DOHH2 (cell line): ENCODE measurements around the gene ROCK2.

Experiments used
- H3F3A ChIP-seq: fragments of 200-600 bp; sonication (generic), shearing (Covaris generic); 2 replicates; pipeline ENCODE4 v1.6.0; 2016; ENCODE audit warnings: antibody characterized with exemption, mild to moderate bottlenecking; ENCODE audit not compliant: control insufficient read depth, insufficient read depth
- H3K27ac ChIP-seq: fragments of 200-600 bp; sonication (generic); 2 replicates; pipeline ENCODE4 v1.5.1; 2014; ENCODE audit warnings: low read depth, mild to moderate bottlenecking, low read length, moderate library complexity
- H3K27me3 ChIP-seq: fragments of 200-600 bp; sonication (generic); 2 replicates; pipeline ENCODE4 v1.6.1; 2014; ENCODE audit warnings: mild to moderate bottlenecking, low read length, mixed read lengths; ENCODE audit not compliant: control insufficient read depth
- H3K36me3 ChIP-seq: fragments of 200-600 bp; sonication (generic); 2 replicates; pipeline ENCODE4 v1.6.1; 2014; ENCODE audit warnings: mild to moderate bottlenecking, low read length, moderate library complexity, mixed read lengths; ENCODE audit not compliant: control insufficient read depth
- H3K4me1 ChIP-seq: fragments of 200-600 bp; sonication (generic); 2 replicates; pipeline ENCODE4 v1.6.1; 2014; ENCODE audit warnings: mild to moderate bottlenecking, low read length, mixed read lengths; ENCODE audit not compliant: control insufficient read depth
- H3K4me2 ChIP-seq: fragments of 200-600 bp; sonication (generic); 2 replicates; pipeline ENCODE4 v1.6.0; 2014; ENCODE audit warnings: mild to moderate bottlenecking, low read length, moderate library complexity
- H3K4me3 ChIP-seq: fragments of 200-600 bp; sonication (generic); 2 replicates; pipeline ENCODE4 v1.5.1; 2014; ENCODE audit warnings: mild to moderate bottlenecking, low read length, mixed read lengths
- H3K79me2 ChIP-seq: fragments of 200-600 bp; sonication (generic); 2 replicates; pipeline ENCODE4 v1.6.1; 2014; ENCODE audit warnings: mild to moderate bottlenecking, low read length, mixed read lengths; ENCODE audit not compliant: control insufficient read depth
- H3K9me2 ChIP-seq: fragments of 200-600 bp; sonication (generic); replicated peaks from 2 replicates; pipeline ENCODE4 v1.6.1; 2014; ENCODE audit warnings: mild to moderate bottlenecking, low read length, mixed read lengths; ENCODE audit not compliant: control insufficient read depth
- H3K9me3 ChIP-seq: fragments of 200-600 bp; sonication (generic); 2 replicates; pipeline ENCODE4 v1.6.1; 2014; ENCODE audit warnings: antibody characterized with exemption, low read length, mixed read lengths; ENCODE audit not compliant: control insufficient read depth, insufficient read depth
- H4K20me1 ChIP-seq: fragments of 200-600 bp; sonication (generic); 2 replicates; pipeline ENCODE4 v1.6.0; 2014; ENCODE audit warnings: low read depth, mild to moderate bottlenecking, antibody characterized with exemption, low read length, moderate library complexity; ENCODE audit not compliant: control insufficient read depth, insufficient read depth
- EZH2phosphoT487 ChIP-seq: fragments of 200-600 bp; sonication (generic); IDR thresholded peaks from 2 replicates; pipeline ENCODE4 v1.6.1; 2017; ENCODE audit warnings: borderline replicate concordance, mild to moderate bottlenecking, antibody characterized with exemption, low read length, moderate library complexity, mixed read lengths
- TF ChIP-seq, protein P1 (sequence below): fragments of 200-600 bp; sonication (generic); IDR thresholded peaks from one replicate; pipeline ENCODE4 v1.5.1; 2014; ENCODE audit warnings: antibody characterized with exemption, mild to moderate bottlenecking, low read depth, low read length; ENCODE audit not compliant: poor library complexity, severe bottlenecking

ROCK2 gene

DNA sequence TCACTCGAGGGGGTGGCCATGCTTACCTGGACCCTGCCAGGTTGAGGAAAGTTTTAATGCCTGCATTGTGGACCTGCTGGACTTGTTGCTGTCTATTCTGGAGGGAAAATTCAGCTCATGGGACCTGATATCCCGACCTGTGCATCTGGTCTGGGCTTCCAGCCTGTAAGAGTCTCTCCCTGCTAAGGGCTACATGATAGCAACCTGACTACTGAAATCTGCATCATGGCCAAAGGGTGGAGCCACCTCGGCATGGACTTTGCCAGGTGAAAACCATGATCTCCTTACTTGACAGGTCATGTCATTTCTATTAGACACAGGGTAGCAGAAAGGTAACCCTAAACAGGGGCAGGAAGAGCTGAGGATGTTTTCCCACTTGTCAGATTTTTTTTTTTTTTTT, 202.1 kb downstream of the ROCK2 start:
- H3K36me3 ChIP-seq, result no peaks in the 10 kb centered on the region
- H4K20me1 ChIP-seq, result no peaks in the 10 kb centered on the region
- TF ChIP-seq EZH2phosphoT487, result no peak
- TF ChIP-seq, protein P1, sequence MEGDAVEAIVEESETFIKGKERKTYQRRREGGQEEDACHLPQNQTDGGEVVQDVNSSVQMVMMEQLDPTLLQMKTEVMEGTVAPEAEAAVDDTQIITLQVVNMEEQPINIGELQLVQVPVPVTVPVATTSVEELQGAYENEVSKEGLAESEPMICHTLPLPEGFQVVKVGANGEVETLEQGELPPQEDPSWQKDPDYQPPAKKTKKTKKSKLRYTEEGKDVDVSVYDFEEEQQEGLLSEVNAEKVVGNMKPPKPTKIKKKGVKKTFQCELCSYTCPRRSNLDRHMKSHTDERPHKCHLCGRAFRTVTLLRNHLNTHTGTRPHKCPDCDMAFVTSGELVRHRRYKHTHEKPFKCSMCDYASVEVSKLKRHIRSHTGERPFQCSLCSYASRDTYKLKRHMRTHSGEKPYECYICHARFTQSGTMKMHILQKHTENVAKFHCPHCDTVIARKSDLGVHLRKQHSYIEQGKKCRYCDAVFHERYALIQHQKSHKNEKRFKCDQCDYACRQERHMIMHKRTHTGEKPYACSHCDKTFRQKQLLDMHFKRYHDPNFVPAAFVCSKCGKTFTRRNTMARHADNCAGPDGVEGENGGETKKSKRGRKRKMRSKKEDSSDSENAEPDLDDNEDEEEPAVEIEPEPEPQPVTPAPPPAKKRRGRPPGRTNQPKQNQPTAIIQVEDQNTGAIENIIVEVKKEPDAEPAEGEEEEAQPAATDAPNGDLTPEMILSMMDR, result no peak
- peaks cover 7% of the 10 kb centered on the region for H3K27me3 ChIP-seq
- no peak overlapping the region for H3K27ac ChIP-seq
- no peaks in the 10 kb centered on the region for H3K9me3 ChIP-seq
- no peaks in the 10 kb centered on the region for H3F3A ChIP-seq
- no peaks in the 10 kb centered on the region for H3K79me2 ChIP-seq
- no peak overlapping the region for H3K4me3 ChIP-seq
- H3K9me2 ChIP-seq, result no peaks in the 10 kb centered on the region
- H3K4me2 ChIP-seq, result no peak overlapping the region
- H3K4me1 ChIP-seq, result peaks cover 4% of the 10 kb centered on the region

DNA sequence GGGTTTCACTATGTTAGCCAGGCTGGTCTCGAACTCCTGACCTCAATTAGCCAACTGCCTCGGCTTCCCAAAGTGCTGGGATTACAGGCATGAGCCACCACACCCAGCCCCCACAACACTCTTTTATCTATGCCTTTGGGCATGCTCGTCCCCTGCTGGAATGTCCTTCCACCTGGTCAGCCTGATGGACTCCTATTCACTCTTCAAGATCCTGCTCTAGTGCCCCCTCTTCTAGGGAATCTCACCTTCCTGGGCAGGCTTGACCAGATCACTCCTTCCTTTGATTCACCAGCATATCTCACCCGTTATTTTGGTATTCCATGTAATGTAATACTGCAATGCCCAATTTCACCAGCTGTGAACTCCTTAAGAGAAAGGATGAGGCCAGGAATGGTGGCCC, 203.1 kb downstream of the ROCK2 start:
- H3F3A ChIP-seq, result no peaks in the 10 kb centered on the region
- H3K4me1 ChIP-seq, result peaks cover 4% of the 10 kb centered on the region
- no peaks in the 10 kb centered on the region for H3K9me2 ChIP-seq
- H3K4me3 ChIP-seq, result no peak overlapping the region
- peaks cover 7% of the 10 kb centered on the region for H3K27me3 ChIP-seq
- no peaks in the 10 kb centered on the region for H3K36me3 ChIP-seq
- H3K27ac ChIP-seq, result no peak overlapping the region
- no peaks in the 10 kb centered on the region for H3K9me3 ChIP-seq
- TF ChIP-seq, protein P1, result no peak
- no peak for TF ChIP-seq EZH2phosphoT487
- H3K4me2 ChIP-seq, result no peak overlapping the region
- no peaks in the 10 kb centered on the region for H4K20me1 ChIP-seq
- no peaks in the 10 kb centered on the region for H3K79me2 ChIP-seq

- Histone ChIP-seq H3K27me3 (peaks cover 11% of the 10 kb centered on the region), H4K20me1 (no peaks in the 10 kb centered on the region), H3K4me3 (no peak overlapping the region), H3K9me3 (no peaks in the 10 kb centered on the region), H3K4me1 (peaks cover 2% of the 10 kb centered on the region), H3K36me3 (no peaks in the 10 kb centered on the region), H3K79me2 (no peaks in the 10 kb centered on the region), H3F3A (no peaks in the 10 kb centered on the region), H3K9me2 (no peaks in the 10 kb centered on the region), H3K27ac (no peak overlapping the region), H3K4me2 (no peak overlapping the region)
- no peak for TF ChIP-seq EZH2phosphoT487
- TF ChIP-seq, protein P1, result no peak
These were observed 203.9 kb downstream of the ROCK2 start for GRCh38 chr2:11140492-11140891.

DNA sequence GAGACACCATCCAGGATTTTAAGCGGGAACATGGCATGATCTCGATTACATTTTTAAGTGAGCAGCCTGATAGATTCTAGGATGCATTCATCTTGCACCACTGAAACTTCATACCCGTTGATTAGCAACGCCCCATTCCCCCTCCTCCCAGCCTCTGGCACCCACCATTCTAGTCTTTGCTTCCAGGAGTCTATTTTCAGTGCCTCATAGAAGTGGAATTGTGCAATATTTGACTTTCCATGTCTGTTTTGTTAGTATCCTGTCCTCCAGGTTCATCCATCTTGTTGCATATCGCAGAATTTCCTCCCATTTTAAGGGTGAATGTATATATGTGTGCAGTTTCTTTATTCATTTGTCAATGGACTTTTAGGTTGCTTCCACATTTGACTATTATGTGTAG, 210.1 kb downstream of the ROCK2 start:
- H3K9me2 ChIP-seq, result no peaks in the 10 kb centered on the region
- H3K27me3 ChIP-seq, result peaks cover 8% of the 10 kb centered on the region
- no peaks in the 10 kb centered on the region for H4K20me1 ChIP-seq
- H3K4me2 ChIP-seq, result no peak overlapping the region
- no peaks in the 10 kb centered on the region for H3K79me2 ChIP-seq
- peaks cover 37% of the 10 kb centered on the region for H3K4me1 ChIP-seq
- TF ChIP-seq, protein P1, result no peak
- no peak for TF ChIP-seq EZH2phosphoT487
- H3K27ac ChIP-seq, result no peak overlapping the region
- no peaks in the 10 kb centered on the region for H3K36me3 ChIP-seq
- H3K9me3 ChIP-seq, result no peaks in the 10 kb centered on the region
- no peak overlapping the region for H3K4me3 ChIP-seq
- 0 out of 2 replicates have a peak, but pooled peaks cover 4% of the 10 kb centered on the region for H3F3A ChIP-seq
